Stomach (tissue), 4 donors: ENCODE data around the gene CCDC61.

ENCODE experiments used
- POLR2A ChIP-seq, 4 donors: fragments of 450-650 bp; IDR thresholded peaks; one replicate each; pipeline ENCODE4 v1.6.1; 2016; ENCODE audit warnings: antibody characterized with exemption in 4 of 4, control low read depth in 2 of 4, mild to moderate bottlenecking in 1 of 4, moderate library complexity in 1 of 4
- POLR2AphosphoS5 ChIP-seq, 3 donors: sonication (generic); formaldehyde crosslinking; IDR thresholded peaks; one replicate each; pipeline ENCODE4 v1.6.1; 2016; ENCODE audit warnings: antibody characterized with exemption in 3 of 3
- TF ChIP-seq, protein P1 (sequence below), 7 experiments: fragments of 450-650 bp in 4 of 7; fragments of 200-600 bp in 3 of 7; sonication (generic) in 3 of 7; IDR thresholded peaks; one replicate each; pipeline ENCODE4 v1.5.1; 2016 to 2019; ENCODE audit warnings: antibody characterized with exemption in 7 of 7, control low read depth in 2 of 7, mild to moderate bottlenecking in 1 of 7

DNA sequence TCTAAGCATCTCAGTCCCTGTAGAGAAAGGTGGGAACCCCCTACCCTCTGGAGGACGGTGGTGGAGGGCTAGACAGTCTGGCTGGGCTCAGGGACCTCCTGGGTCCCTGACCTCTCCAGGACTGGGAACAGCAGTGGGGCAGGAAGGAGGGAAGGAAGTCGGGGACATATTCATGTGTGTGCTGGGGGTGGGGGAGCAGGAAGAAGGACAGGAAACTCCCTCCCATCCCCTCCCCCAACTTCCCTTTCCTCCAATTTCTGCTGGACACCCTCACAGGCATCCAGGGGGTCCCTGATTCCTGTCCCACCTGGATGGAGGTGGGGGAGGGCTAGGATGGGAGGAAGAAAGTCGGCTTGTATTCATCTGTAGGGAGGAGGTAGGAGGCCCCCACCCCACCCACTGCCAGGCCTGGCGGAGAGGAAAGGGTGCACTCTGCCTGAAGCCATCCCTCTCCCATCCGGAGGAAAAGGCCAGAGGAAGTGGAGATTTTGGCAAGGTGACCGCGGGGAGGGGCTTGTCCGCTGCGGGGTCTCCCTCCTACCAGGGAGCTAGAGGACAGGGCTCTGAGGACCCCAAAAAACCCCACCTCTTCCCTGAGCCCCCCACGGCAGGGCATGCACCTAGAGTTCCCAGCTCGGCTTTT lies 23.9 kb upstream of the CCDC61 start:
- TF ChIP-seq, protein P1, sequence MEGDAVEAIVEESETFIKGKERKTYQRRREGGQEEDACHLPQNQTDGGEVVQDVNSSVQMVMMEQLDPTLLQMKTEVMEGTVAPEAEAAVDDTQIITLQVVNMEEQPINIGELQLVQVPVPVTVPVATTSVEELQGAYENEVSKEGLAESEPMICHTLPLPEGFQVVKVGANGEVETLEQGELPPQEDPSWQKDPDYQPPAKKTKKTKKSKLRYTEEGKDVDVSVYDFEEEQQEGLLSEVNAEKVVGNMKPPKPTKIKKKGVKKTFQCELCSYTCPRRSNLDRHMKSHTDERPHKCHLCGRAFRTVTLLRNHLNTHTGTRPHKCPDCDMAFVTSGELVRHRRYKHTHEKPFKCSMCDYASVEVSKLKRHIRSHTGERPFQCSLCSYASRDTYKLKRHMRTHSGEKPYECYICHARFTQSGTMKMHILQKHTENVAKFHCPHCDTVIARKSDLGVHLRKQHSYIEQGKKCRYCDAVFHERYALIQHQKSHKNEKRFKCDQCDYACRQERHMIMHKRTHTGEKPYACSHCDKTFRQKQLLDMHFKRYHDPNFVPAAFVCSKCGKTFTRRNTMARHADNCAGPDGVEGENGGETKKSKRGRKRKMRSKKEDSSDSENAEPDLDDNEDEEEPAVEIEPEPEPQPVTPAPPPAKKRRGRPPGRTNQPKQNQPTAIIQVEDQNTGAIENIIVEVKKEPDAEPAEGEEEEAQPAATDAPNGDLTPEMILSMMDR (IDR thresholded peaks at IDR 0.05) = no peak
- TF ChIP-seq POLR2A (IDR thresholded peaks at IDR 0.05) (no peak), POLR2AphosphoS5 (IDR thresholded peaks at IDR 0.05) (no peak)
